Activated CD8-positive, alpha-beta memory T cell treated with anti-CD3 and anti-CD28 coated beads for 24 hours (primary cell): ENCODE data around the gene SCNN1B.
"Not testable (repeated sequence)": the region's sequence is repeated elsewhere in the genome, so short reads cannot be mapped to it uniquely, and the experiment has no call there.

Experiments used
- DNase-seq: peaks from one replicate; pipeline ENCODE4 v3.0.0-alpha.2; 2020

Gene SCNN1B, protein sequence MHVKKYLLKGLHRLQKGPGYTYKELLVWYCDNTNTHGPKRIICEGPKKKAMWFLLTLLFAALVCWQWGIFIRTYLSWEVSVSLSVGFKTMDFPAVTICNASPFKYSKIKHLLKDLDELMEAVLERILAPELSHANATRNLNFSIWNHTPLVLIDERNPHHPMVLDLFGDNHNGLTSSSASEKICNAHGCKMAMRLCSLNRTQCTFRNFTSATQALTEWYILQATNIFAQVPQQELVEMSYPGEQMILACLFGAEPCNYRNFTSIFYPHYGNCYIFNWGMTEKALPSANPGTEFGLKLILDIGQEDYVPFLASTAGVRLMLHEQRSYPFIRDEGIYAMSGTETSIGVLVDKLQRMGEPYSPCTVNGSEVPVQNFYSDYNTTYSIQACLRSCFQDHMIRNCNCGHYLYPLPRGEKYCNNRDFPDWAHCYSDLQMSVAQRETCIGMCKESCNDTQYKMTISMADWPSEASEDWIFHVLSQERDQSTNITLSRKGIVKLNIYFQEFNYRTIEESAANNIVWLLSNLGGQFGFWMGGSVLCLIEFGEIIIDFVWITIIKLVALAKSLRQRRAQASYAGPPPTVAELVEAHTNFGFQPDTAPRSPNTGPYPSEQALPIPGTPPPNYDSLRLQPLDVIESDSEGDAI

DNA sequence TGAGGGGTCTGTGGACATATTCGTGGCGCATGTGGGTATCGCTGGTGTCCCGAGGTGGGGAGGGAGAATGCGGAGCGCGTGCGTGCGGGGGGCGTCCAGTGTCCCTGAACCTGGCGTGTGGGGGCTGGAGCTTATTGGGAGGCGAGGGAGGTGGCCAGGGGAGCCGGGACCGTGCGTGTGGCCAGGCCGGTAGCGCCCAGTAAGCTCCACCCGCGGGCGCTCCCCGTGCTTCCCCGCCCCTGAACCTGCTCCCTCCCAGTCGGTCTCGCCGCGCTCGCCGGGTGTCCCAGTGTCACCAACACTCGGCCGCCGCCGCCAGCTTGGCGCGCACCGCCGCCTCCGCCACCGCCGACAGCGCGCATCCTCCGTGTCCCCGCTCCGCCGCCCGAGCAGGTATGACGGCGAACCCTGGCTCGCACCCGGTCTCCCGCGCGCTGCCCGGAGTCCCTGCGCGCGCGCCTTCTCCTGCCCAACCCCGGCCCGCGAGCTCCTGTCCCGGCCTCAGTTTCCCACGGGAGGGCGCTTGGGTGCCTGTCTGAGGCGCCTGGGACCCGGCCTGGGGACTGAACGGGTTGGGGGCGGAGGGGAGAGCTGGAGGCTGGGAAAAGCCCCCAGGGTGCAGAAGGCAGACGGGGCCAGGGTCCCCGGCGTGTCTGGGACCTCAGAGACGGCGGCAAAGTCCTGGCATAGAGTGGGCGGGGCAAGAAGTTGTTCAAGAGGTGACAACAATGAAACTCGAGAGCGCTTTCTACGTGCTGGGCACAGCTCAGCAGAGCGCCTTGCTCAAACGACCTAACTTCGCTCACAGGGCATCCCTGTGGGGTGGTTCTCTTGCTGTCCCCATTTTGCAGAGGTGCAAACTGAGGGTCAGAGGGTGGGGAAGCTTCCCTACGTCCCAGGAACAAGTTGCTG is at the start of gene SCNN1B:
SCNN1B (plus strand) TSS at position 258 of the 912 bp plus-strand sequence. CDS start 46,298 bp downstream, outside the sequence.
- no peak for DNase-seq

DNA sequence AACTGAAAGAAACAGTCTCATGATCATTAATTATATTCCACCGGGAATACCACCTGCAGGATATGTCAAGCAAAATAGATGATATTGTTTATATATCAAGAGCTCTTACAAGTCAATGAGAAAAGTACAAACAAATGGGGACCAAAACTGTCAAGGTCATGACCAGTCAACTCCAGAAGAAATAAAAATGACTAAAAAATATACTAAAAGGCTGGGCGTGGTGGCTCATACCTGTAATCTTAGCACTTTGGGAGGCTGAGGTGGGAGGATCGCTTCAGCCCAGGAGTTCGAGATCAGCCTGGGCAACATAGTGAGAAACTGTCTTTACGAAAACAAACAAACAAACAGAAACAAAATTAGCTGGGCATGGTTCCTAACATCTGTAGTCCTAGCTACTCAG is 49.8 kb upstream of the SCNN1B start:
- no peak for DNase-seq

DNA sequence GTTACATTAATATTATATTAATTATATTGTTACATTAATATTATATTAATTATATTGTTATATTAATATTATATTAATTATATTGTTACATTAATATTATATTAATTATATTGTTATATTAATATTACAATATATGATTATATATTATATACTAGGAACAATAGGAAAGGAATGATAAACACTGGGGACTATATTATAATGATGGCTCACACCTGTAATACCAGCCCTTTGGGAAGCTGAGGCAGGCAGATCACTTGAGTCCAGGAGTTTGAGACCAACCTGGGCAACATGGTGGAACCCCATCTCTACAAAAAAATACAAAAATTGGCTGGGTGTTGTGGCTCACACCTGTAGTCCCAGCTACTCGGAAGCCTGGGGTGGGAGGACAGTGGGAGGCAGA is 48.5 kb upstream of the SCNN1B start:
- not testable (repeated sequence) for DNase-seq

DNA sequence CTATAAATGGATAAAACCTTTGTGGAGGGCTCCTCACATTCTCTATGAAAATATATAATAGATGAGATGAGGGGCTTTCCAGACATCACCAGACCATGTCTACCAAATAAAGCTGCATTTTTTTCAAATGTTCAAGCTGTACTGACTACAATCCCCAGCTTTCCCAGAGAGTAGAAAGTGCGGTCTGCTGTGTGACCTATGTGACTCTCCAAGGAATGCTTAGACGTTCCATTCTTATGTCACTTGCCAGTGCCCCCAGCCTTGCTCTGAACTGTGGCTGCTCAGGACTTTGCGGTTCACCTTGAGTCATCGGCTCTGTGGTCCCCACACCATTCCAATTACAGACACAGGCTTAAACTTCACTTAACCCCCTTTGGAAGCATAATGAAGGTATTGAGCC is 47.8 kb upstream of the SCNN1B start:
- no peak for DNase-seq

DNA sequence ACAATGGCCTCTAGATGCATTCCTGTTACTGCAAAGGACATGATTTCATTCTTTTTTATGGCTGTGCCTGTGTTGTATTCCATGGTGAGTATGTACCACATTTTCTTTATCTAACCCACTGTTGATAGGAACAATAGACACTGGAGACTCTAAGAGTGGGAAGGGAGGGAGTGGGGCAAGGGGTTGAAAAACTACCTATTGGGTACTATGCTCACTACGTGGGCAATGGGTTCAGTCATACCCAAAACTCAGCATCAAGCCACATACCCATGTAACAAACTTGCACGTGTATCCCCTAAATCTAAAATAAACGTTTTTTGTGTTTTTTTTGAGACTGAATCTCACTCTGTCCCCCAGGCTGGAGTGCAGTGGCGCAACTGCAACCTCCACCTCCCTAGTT is 47.1 kb upstream of the SCNN1B start:
- no peak for DNase-seq

DNA sequence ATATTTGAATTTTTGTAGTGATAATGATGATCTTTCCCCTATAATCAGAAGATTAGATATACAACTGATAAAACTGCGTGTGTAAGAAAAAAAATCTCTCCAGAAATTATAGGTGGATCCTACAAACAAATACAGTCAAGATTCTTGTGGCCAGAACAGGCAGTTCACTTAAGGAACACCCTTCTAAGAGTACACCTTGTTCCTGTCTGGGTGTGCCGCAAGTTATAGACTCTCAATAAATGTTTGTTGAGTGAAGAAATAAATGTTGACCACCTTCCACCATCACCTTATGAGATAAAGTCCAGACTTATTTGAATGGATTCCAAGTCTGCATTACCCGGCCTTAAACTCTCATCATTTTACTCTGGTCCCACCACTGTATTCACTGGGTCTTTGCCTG is 45.7 kb upstream of the SCNN1B start:
- DNase-seq = no peak

DNA sequence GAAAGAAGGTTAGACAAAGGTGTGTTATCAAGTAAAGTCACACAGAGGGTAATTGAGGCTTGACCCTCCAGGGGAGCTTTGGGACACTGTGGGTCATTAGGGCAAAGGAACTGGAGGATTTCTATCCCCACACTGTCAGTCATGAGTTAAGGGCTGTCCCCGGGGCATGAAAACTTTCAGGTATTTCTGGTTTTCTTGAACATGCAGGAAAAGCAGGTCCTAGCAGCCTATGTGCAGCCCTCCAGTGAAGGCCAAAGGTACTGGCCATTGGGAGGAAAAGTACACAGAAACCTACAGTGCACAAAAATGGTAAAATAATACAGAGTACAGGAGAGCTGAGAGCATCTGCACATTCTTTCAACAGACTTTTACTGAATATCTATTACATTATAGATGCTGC is 44.4 kb upstream of the SCNN1B start:
- no peak for DNase-seq

DNA sequence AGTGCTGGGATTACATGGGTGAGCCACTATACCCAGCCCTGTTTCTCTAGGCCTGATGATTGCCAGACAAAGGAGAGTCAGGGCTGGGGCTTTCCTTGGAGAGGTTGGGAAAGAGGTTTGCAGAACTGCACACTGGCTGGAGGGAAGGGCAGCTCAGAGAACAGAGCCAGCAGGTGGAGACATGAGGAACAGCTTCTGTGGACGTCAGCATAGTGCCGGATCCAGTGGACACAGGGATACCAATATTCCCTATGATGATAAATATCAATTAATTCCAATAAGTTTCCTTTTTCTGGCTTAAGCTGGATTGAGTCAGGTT is 43.2 kb upstream of the SCNN1B start:
- no peak for DNase-seq

DNA sequence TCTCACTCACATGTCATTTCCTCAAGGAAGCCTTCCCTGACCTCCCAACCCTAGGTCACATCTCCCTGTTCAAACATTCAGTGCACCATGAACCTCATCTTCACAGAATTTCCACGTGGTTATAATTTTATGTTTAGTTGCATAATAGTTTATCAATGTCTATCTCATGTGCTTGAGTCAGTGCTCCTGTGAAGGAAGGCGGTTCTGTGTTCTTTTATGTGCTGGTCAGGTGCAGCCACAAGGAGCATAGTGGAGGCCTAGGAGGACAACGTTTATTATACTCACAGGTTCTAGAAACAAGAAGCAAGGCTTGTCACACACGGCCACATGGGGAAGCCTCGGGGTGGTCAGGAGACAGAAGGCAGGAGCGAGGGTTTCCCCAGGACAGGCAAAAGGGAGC is 34.5 kb upstream of the SCNN1B start:
- DNase-seq = no peak

DNA sequence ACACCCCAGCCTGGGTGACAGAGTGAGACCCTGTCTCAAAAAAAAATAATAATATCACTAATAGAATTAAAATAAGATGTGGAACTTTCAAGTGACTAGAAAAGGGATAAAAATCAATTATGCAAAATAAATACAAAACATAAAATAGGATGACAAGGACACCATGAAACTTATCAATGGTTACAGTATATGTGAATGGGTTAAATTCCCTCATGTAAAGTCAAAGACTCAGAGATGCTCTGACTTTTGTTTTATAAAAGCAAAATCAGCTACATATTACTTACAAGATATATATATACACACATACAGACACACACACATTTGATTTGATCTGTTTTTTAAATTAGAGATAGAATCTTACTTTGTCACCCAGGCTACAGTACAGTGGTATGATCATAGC is 33.5 kb upstream of the SCNN1B start:
- DNase-seq = no peak

DNA sequence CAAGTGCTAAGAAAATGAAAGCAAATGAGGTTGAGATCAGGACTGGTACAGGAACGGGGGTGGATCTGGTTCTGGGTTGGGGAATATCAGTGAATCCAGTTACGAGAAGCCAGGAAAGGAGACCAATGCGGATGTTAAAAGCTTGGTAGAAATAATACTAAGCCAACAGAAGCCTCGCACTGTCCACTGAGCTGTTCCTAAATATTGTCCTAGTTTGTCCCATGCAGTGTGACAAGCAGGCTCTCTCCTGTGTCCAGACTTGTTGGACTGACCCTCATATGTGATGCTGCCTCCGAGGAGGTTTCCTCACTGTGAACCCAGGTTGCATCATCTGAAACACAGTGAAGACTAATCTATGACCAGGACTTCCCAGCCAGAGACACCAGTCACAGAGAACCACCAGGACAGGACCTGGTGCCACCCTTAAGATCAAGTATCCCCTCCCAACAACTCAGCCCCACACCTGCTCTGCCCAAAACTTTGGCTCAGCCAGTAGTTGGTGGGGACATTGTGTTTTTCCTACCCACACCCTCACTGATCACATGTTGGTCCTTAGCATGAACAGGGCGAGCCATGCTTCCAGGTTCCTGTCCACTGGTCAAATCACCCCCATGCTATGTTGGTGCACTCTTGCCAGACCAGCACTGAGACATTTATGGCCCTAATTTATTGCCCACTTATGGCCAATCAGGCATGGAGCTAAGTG is 32.7 kb upstream of the SCNN1B start:
- no peak for DNase-seq

DNA sequence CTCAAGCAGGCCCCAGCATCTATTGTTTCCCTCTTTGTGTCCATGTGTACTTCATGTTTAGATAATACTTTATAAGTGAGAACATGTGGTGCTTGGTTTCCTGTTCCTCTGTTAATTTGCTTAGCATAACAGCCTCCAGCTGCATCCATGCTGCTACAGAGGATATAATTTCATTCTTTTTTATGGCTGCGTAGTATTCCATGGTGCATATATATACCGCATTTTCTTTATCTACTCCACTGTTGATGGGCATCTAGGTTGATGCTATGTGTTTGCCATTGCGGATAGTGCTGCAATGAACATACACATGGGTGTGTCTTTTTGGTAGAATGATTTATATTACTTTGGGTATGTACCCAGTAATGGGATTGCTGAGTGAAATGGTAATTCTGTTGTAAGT is 31.4 kb upstream of the SCNN1B start:
- no peak for DNase-seq

DNA sequence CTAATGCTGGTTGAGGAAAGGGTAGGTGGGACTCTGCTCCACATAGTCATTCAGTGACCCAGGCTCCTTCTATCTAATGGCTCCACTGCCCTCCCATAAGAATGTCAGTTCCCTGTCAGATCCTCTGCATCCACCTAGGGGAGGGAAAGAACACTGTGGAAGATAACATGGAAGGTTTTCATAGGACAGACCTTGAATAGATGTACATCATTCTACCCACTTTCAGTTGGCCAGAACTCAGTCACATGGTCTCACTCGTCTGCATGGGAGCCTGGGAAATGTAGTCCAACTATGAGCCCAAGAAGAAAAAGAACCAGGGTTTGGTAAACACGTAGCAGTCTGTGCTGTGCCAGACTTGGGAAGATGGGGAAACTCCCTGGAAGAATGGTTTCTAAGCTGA is 27.1 kb upstream of the SCNN1B start:
- no peak for DNase-seq

DNA sequence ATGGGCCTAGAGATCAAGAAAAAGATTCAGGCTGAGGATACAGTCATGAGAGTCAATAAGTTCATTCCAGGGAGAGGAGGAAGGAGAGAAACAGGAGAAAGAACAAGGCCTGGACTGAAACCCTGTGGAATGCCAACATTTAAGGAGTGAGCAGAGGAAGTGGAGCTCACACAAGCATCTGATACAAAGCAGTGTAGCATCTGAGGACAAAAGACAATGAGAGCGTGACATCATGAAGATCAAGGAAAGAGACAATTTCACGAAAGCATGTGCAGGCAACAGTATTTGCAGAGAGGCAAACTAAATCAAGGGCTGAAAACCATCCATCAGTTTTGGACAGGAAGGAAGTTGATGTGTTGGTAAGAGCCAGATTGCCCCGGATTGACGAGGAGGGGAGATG is 25.3 kb upstream of the SCNN1B start:
- DNase-seq = no peak

DNA sequence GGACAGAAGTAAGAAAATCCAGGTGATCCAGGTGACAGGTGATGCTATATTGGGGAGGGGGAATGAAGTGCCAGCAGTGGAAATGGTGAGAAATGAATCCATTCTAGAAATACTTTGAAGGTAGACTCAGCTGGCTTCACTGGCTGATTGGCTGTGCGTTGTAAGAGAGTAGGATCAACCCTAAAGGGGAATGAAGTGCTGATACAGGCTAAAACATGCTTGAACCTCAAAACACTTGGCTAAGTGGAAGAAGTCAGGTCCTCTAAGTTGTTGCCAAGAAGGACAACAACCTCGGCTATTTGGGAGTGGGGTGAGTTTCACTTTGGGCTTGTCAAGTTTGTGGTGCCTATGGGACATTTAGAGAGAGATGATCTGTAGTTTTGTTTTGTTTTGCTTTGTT is 24.1 kb upstream of the SCNN1B start:
- DNase-seq = no peak

DNA sequence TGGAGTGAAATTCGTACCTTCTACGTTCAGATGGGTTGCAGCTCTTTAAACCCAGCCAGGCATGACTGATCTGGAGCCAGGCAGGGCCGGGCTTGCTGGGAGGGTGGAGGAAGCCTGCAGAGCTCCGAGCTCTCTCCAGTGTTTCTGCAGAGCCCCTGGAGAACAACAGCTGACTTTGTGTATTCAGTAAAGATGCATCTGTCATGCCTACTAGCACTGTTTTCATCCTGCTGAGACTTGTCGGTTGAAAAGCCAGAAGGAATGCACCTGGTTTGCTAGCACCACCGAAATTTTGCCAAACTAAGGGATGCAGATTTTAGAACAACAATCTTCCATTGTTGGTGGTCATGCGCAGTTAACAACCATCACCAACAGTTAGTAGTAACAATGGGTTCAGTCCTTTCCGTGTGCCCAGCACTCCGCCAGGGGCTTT is 22.4 kb upstream of the SCNN1B start:
- DNase-seq = no peak

DNA sequence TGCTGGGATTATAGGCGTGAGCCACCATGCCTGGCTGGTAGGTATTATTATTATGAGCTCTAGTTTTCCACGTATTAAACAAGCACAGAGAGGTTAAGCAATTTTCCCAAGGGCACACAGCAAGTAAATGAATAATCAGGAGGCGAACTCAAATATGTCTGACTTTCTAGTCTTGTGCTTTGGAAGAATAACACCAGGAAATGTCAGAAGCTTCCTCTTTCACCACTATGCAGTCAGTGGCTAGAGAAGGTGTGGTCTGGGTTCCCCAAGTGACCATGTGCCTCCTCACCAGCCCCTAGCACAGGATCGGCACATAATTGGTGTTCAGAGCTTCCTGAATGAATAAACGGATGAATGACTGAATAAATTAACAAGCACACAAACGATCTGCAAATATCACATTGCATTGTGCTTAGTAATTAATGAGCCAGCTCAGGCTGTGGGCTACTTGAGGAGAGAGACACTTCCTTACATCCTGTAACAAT is 21.6 kb upstream of the SCNN1B start:
- DNase-seq = no peak

DNA sequence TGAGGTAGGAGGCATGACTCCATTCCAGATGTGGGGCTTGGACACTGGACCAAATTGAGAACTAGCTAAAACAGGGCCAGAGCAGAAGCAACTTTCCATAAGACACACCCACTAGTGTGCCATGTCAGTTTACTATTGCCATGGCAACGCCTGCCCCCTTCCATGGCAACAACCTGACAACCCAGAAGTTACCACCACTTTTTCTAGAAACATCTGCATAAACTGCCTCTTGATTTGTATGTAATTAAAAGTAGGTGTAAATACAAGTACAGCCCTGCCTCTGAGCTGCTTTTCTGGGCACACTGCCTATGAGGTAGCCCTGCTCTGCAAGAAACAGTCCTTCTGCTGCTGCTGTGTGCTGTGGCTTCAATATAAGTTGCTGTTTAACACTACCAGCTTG is 19.5 kb upstream of the SCNN1B start:
- no peak for DNase-seq

DNA sequence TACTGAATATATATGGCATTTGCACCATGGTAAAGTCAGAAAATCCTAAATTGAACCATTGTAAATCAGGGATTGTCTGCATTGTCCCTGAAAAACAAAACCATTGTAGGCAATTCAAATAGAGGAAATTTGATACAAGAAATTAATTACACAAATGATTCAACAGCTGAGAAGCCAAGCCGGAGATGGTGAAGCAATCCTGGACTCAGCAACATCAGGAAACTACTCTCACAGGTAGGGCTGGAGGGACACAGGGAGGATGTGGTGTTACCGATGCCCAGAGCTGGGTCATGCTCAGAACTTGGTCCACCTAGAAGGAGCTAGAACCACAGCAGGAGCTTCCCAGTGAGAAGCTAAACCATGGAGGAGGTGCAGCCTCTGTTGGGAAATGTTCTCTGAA is 18.5 kb upstream of the SCNN1B start:
- no peak for DNase-seq

DNA sequence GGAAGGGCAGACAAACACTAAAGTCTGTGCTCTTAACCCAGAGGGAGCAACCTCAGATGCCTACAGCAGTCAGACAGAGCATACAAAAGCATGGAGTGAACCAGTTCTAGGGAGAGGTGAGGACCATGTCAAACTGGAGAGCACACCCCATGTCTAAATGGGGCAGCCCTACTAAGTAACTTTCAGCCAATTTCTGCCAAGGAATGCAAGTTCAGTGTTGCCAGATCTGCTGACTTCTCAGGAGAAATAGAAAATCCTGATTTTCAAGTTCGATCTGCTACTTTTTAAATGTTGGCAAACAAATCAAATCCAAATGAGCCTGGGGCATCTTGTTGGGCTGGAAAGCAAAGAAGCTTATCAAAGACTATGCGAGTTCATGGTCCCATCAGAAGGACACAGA is 17.5 kb upstream of the SCNN1B start:
- DNase-seq = no peak

DNA sequence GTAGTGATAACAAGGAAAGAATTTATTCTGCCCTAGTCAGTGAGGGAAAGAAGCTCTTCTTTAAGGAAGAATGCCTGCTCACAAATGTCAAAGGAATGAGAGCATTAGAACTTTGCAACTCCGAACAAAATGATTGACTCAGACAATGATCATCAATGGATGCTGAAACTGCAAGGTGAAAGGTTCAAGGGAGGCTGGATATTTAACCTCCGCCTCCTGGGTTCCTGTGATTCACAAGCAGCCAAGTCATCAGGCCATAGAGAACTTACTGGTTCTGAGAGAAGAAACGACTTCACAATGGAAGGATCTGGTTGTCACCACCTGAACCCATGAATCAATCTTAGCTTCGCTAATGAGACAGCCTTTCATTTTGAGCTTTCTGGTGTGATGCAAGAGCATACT is 16.0 kb upstream of the SCNN1B start:
- no peak for DNase-seq

DNA sequence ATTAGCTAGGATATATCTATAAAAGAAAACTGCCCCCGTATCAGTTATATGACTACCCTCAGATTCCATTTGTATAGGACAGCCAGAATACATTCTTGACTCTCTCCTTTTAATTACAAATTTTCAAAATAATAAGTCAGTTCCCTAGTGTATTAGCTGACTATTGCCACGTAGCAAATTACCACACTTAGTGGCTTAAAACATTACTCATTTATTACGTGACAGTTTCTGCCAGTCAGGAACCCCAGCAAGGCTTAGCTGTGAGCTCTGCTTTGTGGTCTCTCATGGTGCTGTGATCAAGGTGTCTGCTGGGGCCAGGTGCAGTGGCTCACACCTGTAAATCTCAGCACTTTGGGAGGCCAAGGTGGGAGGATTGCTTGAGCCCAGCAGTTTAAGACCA is 13.9 kb upstream of the SCNN1B start:
- DNase-seq = no peak
